HG03060 (cell line): ENCODE measurements around the gene HOTAIR.

Experiments
- ATAC-seq: cut with Tn5 transposase; IDR thresholded peaks from one replicate; pipeline ENCODE4 v1.9.1; 2021; ENCODE audit warnings: low read depth, moderate number of reproducible peaks; ENCODE audit not compliant: unreplicated experiment

The HOTAIR gene

DNA sequence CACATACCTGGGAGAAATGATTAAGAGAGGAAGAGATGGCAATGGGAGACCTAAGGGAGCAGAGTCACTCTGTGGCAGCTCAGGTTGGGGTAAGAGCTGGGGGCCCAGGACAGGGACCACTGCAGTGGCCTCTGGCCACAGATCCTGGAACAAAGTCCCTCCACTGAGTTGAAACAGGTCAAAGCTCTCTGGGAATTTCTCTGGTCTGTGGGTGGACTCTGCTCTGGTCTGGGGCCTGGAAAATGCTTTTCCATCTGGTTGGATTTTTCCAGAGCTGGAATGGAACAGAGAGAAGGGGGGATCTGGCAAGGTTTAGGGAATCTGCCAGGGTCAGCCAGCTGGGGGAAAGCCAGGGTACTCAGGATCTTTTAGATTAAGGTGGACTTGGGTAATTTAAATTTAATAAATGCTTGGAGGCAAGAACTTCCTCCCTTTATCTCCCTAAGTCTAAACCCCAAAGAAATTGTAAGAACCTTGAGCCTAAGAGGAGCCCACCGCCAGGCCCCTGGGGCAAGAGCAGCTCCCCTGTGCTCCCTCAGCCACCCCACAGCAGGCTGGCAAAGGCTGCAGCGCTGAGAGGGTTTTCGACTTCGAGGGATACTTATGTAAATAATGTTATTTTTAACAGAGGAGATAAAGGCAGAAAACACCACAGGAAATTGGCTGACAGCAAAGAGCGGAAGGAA lies 13.9 kb upstream of the HOTAIR start:
- ATAC-seq, result no peak

DNA sequence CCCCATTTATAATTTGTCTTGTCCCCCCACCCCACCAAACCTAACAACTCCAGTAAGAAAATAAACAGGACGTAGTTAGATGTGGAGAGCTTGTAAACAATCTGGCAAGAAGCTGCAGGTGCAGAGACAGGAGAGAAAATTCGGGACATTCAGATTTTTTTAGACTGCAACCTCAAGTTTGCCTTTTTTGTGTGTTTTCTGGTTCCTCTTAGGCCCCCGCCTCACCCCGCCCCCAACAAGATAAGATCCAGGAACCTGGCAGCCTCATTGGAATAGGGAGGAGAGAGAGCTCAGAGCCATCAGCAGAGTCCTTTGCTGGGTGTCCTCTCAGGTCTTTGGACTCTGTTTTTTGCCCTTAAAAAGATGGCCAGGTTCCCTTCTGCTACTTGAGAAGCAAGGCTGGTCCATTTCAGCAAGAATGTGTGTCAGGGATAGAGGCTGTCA lies 13.1 kb upstream of the HOTAIR start:
- no peak for ATAC-seq

DNA sequence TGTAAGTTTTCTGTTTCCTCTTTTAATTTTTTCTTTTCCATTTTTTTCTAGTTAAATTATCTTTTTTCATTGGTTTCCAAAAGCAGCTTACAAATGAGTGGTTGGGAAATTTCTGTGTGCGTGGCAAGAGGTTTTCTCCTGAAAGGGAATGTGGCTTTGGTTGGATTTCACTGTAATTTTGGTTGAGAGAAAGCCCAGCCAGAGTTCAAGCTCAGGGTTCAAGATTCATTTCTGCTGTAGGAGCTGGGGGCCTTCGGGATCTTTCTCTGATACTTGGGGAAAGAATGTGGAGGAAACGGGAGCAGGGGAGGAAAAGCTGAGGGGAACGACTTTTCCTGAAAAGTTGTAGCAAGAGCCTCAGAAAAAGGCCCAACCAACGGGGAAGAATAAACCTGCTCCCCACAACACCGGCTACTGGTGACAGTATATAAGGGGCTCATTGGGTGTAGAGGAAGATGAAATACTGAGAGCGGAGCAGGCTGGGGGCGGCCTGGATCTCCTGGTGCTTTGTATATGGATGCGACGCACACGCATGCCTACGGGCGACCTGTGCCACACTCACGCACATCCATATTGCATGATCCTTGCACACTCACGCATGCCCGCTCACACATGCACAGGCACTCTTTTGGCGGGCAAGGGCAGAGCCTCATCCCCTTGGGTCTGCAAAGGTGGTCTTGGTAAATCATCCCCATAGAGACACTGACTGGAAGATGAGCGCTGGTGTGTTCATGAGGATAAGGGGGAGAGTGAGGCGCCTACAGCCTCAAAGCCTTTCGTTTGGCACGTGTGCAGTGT lies 12.1 kb upstream of the HOTAIR start:
- no peak for ATAC-seq

DNA sequence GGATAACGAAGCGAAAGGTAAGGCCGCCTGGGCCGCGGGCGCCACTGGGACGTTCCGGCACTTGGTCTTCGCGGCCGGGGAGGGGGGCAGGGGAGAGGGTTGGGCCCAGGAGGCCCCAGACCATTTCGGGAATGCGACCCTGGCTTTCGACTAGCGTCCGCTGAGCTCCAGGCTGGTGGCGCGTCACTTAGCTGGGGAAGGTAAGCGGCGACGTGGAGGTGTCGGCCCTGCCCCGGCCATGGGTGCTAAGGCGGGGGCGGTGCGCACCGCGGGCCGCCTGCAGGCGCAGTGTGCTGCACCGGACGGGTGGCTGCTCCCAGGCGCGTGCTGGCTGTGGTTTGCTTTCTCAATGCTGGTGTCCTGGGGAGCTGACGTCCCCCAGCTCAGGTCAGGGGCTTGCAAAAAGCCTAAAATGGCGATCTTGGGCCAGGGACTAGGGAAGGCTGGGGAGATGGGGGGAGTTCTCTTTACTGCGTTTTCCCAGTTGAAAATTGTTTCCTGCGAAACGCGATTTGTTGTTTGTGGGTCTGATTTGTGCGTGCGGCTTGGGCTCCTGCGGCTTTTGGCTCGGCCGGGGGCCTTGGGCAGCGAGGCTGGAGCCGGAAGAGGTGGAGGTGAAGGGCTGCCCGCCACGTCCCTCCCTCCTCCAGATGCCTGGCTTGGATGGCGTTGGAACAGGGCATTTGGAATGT lies 11.4 kb upstream of the HOTAIR start:
- no peak for ATAC-seq

DNA sequence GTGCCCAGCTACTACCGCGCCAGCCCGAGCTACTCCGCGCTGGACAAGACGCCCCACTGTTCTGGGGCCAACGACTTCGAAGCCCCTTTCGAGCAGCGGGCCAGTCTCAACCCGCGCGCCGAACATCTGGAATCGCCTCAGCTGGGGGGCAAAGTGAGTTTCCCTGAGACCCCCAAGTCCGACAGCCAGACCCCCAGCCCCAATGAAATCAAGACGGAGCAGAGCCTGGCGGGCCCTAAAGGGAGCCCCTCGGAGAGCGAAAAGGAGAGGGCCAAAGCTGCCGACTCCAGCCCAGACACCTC lies 10.9 kb upstream of the HOTAIR start:
- ATAC-seq, result no peak

DNA sequence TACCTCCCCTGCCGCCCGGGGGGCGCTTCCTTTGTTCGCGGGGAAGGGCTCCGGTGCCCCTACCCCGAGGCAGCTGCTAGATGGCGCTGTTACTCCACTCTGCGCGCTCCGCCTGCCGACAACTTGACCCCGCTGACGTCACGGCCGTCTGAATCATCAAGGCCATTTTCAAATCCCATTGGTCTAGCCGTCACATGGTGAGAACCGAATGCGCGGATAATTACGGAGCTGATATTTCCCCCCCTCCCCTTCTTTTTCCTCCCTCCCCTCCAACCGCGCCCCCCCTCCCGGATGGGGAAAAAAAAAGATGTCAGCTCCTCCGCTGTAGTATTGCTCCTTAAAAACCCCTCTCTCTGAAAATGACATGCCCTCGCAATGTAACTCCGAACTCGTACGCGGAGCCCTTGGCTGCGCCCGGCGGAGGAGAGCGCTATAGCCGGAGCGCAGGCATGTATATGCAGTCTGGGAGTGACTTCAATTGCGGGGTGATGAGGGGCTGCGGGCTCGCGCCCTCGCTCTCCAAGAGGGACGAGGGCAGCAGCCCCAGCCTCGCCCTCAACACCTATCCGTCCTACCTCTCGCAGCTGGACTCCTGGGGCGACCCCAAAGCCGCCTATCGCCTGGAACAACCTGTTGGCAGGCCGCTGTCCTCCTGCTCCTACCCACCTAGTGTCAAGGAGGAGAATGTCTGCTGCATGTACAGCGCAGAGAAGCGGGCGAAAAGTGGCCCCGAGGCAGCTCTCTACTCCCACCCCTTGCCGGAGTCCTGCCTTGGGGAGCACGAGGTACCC lies 10.3 kb upstream of the HOTAIR start, which contains the start of gene HOXC10:
HOXC10 (plus strand) TSS at position 246 of the 791 bp plus-strand sequence; CDS start at position 360, 114 bp downstream.
- no peak for ATAC-seq

DNA sequence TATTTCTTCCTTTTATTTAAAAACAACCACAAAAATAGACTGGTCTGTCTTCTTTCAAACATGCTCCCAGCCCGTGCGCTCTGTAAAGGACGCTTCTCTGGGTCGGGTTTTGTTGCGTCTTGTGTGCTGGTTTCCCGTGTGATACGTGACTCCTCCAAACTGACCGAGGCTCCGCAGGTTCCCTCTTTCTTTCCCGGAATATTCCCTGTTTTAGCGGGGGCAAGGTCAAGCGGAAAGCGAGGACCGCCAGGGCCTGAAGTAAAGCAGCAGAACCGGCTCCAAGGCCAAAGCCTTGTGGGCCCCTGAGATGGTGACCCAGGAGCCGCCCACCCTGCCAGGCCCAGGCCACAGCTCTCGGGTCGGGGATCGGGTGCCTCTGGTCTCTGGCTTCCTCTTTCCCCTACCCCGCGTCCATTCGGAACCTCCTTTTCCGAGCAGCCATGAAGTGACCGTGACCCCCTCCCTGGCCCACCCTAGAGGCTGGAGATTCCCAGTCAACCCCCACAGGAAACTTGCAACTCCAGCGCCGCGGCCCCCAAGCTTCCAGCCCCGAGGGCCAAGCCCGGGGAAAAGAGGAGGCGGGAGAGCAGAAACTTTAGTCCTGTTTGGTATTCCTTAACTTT lies 9.3 kb upstream of the HOTAIR start:
- ATAC-seq, result no peak

DNA sequence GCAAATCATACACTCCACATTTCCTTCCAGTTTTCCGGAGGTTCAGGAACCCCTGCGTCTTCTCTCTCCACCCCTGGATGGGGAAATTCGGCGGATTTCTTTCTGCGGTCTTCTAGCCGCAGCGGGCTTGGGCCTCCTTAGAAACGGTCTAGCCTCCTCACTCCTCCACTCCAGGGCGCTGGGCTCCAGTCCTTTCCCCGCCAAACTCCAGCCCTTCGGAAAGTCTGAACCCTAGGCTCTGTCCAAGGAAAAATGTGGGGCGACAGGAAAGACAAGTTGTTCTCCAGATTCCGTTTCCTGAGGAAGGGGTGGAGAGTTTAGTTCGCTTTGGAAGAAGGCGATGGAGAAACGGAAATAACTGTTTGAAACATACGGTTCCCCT lies 8.8 kb upstream of the HOTAIR start:
- no peak for ATAC-seq

DNA sequence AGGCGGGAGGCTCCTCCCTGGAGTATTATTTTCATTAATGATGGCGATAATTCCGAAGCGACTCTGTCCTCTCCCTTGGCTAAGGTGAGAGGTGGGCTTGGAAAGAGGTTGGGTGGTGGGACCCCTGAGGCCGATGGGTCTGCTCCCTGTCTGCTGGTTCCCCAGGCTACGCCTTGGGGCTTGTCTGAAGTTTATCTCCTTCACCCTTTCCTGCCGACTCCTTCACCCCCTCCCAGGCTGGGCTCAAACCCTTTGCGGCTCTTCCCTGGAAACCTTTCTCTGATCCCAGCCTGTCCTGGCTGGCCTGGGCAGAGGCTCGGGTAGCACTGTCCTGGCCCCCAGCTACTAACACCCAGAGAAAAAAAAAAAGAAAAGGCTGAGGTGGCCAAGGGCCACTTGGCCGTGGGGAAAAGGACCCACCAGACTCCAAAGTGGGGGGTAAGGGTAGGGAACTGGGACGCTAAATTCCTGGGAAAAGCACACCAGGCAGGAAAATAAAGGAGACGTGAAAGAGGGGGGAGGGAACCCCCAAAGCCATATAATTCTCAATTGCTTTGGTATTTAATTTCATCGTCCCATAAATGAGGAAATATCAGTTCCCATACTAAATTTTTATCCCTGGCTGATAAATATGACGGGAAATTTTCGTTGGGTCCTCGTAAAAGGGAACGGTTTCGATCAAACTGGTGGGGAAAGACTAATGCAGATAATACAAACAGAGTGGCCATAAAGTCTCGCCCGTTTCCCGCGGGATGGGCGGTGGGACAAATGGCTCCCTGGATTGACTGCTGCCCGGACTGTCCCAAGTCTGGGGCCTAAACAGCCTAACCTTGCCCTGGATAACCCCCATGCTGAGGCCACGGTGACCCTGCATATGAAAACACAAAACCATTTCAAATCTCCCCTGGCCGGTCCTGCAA lies 8.2 kb upstream of the HOTAIR start:
- ATAC-seq, result no peak

DNA sequence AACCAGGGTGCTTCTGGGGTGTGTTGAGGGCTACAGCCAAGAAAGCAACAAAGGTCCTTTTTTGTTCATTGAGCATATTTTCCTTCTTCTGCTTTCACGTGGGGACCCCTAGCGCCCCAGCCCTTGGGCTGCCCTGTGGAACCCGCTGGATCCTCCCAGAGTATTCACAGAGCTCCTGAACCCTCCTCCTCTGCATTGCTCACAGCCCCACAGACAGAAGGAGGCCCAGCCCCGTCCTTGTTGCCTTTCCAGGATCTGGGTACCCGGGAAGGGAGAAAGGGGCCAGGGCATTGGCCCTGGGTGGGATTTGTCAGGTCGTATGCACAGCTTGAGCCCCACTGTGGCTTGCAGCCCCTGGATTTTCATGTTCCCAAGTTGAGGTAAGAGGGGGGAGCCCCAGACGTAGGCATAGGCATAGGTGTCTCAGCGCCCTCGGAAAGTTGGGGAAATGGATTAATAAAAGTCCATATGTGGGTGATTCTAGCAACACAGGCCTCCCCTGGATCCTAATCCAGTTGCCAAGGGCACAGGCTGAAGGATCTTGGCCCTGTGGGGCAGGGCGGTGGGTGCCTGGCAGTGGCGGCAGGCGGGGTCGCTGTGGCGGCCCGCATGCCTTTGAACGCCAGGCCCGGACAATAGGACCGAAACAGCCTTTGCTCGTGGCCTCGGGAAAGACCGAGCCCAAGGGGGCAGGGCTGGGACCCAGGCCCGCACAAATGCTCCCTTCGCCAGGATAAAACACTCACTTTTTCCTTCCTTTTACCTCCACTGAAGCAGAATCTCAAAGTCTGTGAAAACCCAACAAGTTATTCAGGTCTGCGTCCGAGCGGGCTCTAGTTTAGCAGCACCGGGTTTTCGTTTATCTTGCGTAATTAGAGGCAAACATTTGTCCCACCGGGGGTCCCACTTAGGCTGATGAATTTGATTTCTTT lies 7.1 kb upstream of the HOTAIR start:
- no peak for ATAC-seq

DNA sequence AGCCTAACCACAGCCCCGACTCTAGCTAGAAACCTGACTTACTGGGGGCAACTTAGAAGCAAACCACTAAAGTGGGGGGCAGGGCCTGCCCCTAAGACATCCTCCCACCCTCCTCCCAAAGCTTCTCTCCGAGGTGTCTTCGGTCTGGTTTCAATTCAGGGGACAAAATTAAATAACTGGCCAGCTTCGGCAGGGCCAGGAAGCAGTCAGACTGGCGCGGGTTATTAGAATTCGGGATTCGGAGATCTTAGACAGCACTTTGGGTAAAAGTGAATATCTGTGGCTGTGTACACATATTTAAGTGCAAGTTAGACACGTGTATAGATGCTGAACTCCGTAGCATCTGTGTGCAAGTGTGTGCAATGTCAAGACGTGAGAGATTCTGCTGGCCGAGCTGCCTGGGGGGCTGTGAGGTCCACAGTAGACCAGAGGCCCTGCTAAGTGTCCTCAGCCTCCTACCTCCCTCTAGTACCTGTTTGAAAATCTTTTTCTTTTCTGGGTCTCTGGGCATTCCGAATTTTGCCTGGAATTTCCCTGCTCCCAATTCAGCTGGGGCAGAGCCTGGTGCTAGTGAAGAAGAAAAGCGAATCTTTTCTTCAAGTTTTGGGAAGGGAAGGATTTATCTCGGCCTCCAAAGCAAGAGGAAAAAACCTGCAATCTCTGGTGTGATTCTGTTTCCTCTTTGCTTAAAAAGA lies 6.2 kb upstream of the HOTAIR start:
- no peak for ATAC-seq

DNA sequence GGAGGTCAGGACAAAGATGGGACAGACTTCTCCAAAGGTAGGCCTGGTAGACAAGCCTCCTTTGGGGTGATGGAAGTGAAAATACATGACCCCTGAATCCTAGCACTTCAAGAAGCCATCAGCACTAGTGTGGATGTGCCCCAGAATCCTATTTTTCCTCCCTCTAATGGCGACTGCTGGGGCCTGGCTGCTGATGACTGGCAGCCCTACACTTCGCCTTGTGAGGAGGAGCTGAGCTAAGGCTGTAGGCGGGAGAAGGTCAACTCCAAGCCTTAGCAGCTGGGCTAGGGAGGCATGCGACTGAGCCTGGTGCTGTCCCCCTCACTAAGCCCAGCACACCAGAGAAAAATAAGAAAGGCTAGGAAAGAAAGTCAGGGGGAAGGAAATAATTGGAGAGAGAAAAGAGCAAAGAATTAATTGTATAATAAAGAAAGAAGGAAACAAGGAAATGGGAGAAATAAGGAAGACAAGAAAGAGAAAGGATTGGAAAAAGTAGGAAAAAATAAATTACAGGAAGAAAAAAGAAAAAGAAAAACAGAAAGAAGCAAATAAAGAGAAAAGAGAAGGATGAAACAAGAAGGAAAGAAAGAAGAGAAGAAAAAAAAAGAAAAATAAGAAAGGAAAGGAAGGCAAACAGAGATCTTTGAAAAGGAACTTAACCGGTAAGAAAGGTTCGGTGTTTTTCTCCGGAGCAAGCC lies 5.5 kb upstream of the HOTAIR start:
- no peak for ATAC-seq

DNA sequence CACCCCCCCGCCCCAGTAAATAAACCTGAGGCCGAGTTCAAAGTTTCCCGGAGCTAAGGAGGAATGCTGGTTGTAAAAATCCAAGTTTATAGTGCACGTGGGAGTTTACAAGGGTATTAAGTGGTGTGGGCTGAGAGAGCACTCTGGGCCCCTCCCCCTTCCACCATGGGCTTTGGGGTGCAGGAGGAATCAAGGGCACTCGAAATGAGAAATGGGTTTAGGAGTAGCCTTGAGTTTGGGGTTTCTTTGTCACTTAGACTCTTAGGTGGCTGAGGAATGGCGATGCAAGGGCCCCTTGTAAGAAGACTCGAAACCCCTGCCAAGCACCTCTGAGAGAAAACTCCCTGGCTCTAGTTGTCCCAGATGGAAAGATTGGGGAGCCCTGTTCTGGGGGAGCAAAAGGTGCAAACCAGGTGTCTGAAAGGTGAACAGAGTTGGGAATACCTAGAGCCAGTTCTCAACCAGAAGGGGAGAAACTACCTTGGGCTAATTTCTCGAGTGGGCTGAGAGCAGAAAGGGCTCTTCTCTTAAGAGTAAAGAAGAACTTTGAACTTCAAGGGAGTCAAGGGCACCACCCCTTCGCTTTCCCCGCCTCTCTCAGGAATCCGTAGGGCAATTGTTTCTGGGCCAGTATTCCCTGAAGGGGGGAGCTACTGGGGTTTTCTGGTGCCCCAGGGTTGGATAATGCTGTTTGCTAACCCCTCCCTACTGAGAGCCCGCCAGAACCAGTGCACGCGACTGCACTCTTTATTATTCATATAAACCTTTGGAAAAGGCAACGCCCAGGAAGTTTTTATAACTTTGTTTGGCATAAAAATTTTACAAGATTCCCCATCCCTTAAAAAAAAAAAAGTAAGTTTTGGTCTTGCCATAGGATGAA lies 4.0 kb upstream of the HOTAIR start:
- no peak for ATAC-seq

DNA sequence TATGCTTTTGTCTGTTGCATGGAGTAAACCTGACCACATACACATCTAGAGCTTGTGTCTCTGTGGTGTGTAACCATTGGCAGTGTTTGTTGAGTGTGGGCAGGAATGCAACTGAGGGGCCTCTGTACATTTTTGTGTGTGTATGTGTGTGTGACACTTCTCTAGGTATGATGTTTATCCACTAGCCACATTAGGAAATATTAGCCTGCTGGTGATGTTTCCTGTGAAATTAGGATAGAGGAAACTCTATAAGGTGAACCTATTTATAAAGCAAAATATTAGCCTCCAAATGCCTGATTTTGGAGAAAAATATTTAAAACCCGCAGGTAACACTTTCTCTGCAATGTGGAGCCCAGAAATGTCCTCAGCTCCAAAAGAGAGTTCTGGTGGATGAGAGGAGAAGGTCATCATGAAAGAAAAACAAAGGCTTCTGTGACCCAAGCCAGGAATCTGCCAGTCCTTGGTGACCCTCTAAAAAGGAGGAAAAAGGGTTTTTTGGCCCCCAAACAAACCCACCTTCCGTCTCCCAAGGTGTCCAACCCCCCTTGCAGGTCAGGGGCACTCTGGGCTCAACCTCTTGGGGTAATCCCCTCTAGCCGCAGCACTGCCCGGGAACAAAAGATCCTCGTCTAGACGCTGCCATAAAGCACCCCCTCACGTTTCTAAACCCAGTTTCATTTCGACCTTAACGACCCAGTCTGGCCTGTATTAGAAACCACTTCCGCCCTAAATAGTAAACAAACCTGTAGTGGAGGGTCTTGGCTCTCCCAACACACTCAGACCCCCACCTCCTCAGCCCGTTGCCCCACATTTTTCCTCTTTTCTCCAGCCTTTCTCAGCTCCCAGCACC lies 3.1 kb upstream of the HOTAIR start:
- ATAC-seq, result no peak
